D341Med (cell line): Measurements from ENCODE around the gene KIAA1328.
A peak's percentile ranks its signal among the peaks of the same experiment; 100 is the strongest.
"Not testable (repeated sequence)": the region's sequence is repeated elsewhere in the genome, so short reads cannot be mapped to it uniquely, and the experiment has no call there.

Experiments
- DNase-seq: peaks from one replicate; pipeline ENCODE4 v3.0.0; 2012; ENCODE audit warnings: low spot score

Gene KIAA1328

GRCh38 chr18:36828630-36829361, at the start of gene KIAA1328, which contains the start of gene TPGS2:
KIAA1328 (plus strand) TSS chr18:36829127; CDS start chr18:36829139, 12 bp downstream.
TPGS2 (minus strand) TSS chr18:36829002; CDS start chr18:36828767, 235 bp downstream.
- DNase-seq: peak; percentile 99

- no peak for DNase-seq
Measured at GRCh38 chr18:36780748-36781147, 48.2 kb upstream of the KIAA1328 start.

- no peak for DNase-seq
Measured at GRCh38 chr18:36782710-36783109, 46.2 kb upstream of the KIAA1328 start.

- DNase-seq: no peak
Measured at GRCh38 chr18:36783792-36784191, 45.1 kb upstream of the KIAA1328 start.

- DNase-seq: no peak
Measured at GRCh38 chr18:36786686-36787085, 42.2 kb upstream of the KIAA1328 start.

GRCh38 chr18:36792634-36793283, 36.2 kb upstream of the KIAA1328 start:
- no peak for DNase-seq

- DNase-seq: no peak
Measured at GRCh38 chr18:36798738-36799473, 30.0 kb upstream of the KIAA1328 start.

- no peak for DNase-seq
Measured at GRCh38 chr18:36805105-36805504, 23.8 kb upstream of the KIAA1328 start.

- DNase-seq: no peak
Measured at GRCh38 chr18:36808681-36809080, 20.2 kb upstream of the KIAA1328 start.

GRCh38 chr18:36809590-36810381, 19.1 kb upstream of the KIAA1328 start:
- peak; percentile 85 for DNase-seq

- no peak for DNase-seq
Measured at GRCh38 chr18:36811430-36811829, 17.5 kb upstream of the KIAA1328 start.

- no peak for DNase-seq
Measured at GRCh38 chr18:36811955-36812354, 17.0 kb upstream of the KIAA1328 start.

- no peak for DNase-seq
Measured at GRCh38 chr18:36812678-36813077, 16.2 kb upstream of the KIAA1328 start.

GRCh38 chr18:36813101-36813775, 15.7 kb upstream of the KIAA1328 start:
- no peak for DNase-seq

- DNase-seq: no peak
Measured at GRCh38 chr18:36813824-36814223, 15.1 kb upstream of the KIAA1328 start.

GRCh38 chr18:36814994-36815393, 13.9 kb upstream of the KIAA1328 start:
- DNase-seq: peak; percentile 84

GRCh38 chr18:36816096-36816495, 12.8 kb upstream of the KIAA1328 start:
- DNase-seq: not testable (repeated sequence)

- no peak for DNase-seq
Measured at GRCh38 chr18:36817039-36817438, 11.9 kb upstream of the KIAA1328 start.

- no peak for DNase-seq
Measured at GRCh38 chr18:36818652-36819051, 10.3 kb upstream of the KIAA1328 start.

- no peak for DNase-seq
Measured at GRCh38 chr18:36819621-36820020, 9.3 kb upstream of the KIAA1328 start.

GRCh38 chr18:36821681-36822080, 7.2 kb upstream of the KIAA1328 start:
- no peak for DNase-seq
